Body of pancreas (tissue), 4 donors: ENCODE measurements around the gene CD46. TPM values are rescaled to one million over a fixed set of nuclear protein-coding genes. Genes with fewer than 3 reads are reported as not detected.

ENCODE experiments used
- ATAC-seq: fragments of 150-250 bp; one replicate; pipeline ENCODE4 v1.9.1; 2016
- DNase-seq, 4 donors: peaks; one replicate each; pipeline ENCODE4 v3.0.0-alpha.2; 2019
- H3K27ac ChIP-seq, 4 donors: fragments of 200-600 bp; sonication (generic); 1 replicate in 3 of 4; 2 replicates in 1 of 4; pipeline versions ENCODE4 v1.5.1 to v1.6.1; 2016 to 2019; ENCODE audit warnings: mild to moderate bottlenecking in 1 of 4, mixed read lengths in 1 of 4, moderate library complexity in 1 of 4
- H3K27me3 ChIP-seq, 2 donors: fragments of 200-600 bp; sonication (generic); one replicate each; pipeline ENCODE4 v1.6.0; 2016; ENCODE audit warnings: mild to moderate bottlenecking in 1 of 2
- H3K36me3 ChIP-seq, 2 donors: fragments of 200-600 bp; sonication (generic); replicated peaks in 1 of 2; 2 replicates each; pipeline ENCODE4 v1.5.1; 2016; ENCODE audit warnings: low read depth in 2 of 2; ENCODE audit not compliant: insufficient read depth in 1 of 2
- H3K4me1 ChIP-seq: fragments of 200-600 bp; sonication (generic); one replicate; pipeline ENCODE4 v1.6.0; 2016
- H3K4me3 ChIP-seq, 2 donors: fragments of 200-600 bp; sonication (generic); 1 replicate in 1 of 2; 2 replicates in 1 of 2; pipeline ENCODE4 v1.5.1; 2016 to 2019
- H3K9me3 ChIP-seq, 3 donors: fragments of 200-600 bp; sonication (generic); 1 replicate in 2 of 3; 2 replicates in 1 of 3; pipeline ENCODE4 v1.5.1; 2016
- CTCF ChIP-seq, 7 experiments: fragments of 450-650 bp in 4 of 7; fragments of 200-600 bp in 3 of 7; sonication (generic) in 3 of 7; IDR thresholded peaks; one replicate each; pipeline ENCODE4 v1.5.1; 2016 to 2019; ENCODE audit warnings: antibody characterized with exemption in 7 of 7
- POLR2A ChIP-seq, 3 donors: fragments of 450-650 bp; IDR thresholded peaks; one replicate each; pipeline ENCODE4 v1.6.1; 2016; ENCODE audit warnings: antibody characterized with exemption in 3 of 3, mild to moderate bottlenecking in 2 of 3
- WGBS, 2 donors: methylation state at CpG; one replicate each; pipeline ENCODE4 v1.1.5; 2017; 5-methylcytosine and 5-hydroxymethylcytosine counted together
- intact Hi-C: fragments of 100-400 bp; cut with DNase I; formaldehyde crosslinking; loops from one replicate; pipeline ENCODE4 v1.15.1; 2023
- total RNA-seq, 2 donors: library from RNA; depleted of rRNA; stranded (reverse); fragments of >200 nt; gene quantifications; one replicate each; pipeline ENCODE4 v1.1.0, GENCODE V29; 2016

CD46 gene
- total RNA-seq, 2 donors from 2014 or later, result 162 to 175 TPM

GRCh38 chr1:207742850-207743555 lies 8.9 kb upstream of the CD46 start:
- Histone ChIP-seq H3K4me1 (peaks cover 5% of the 10 kb centered on the region), H3K27ac (no peak overlapping the region), H3K4me3 (no peak overlapping the region), H3K9me3 (no peaks in the 10 kb centered on the region), H3K27me3 (no peaks in the 10 kb centered on the region), H3K36me3 (no peaks in the 10 kb centered on the region)
- no peak for TF ChIP-seq CTCF (IDR thresholded peaks at IDR 0.05)
- no peak for TF ChIP-seq POLR2A (IDR thresholded peaks at IDR 0.05)
- no peak for ATAC-seq
- intact Hi-C loops, result no loop called here
- DNase-seq, result no peak
- WGBS, 2 donors, result 89 to 90% methylated on average over 3 of the region's 3 CpGs

- WGBS, 2 donors, result 85 to 99% methylated on average over 4 of the region's 4 CpGs
- TF ChIP-seq CTCF (IDR thresholded peaks at IDR 0.05) (no peak), POLR2A (IDR thresholded peaks at IDR 0.05) (no peak)
- no peaks in the 10 kb centered on the region for H3K27me3 ChIP-seq
- DNase-seq (no peak), ATAC-seq (no peak)
- no peak overlapping the region for H3K4me3 ChIP-seq
- no peaks in the 10 kb centered on the region for H3K36me3 ChIP-seq
- peaks cover 11% of the 10 kb centered on the region for H3K4me1 ChIP-seq
- no peak overlapping the region for H3K27ac ChIP-seq
- no peaks in the 10 kb centered on the region for H3K9me3 ChIP-seq
- intact Hi-C loops, result no loop called here
Observed at GRCh38 chr1:207744000-207744534, 7.8 kb upstream of the CD46 start.

GRCh38 chr1:207745285-207745684 lies 6.6 kb upstream of the CD46 start:
- no peak for ATAC-seq
- 64 to 85% methylated on average over 1 of the region's 1 CpG for WGBS, 2 donors
- Histone ChIP-seq H3K27me3 (no peaks in the 10 kb centered on the region), H3K36me3 (no peaks in the 10 kb centered on the region), H3K4me1 (peaks cover 20% of the 10 kb centered on the region), H3K27ac (no peak overlapping the region), H3K4me3 (no peak overlapping the region), H3K9me3 (no peaks in the 10 kb centered on the region)
- no peak for TF ChIP-seq POLR2A (IDR thresholded peaks at IDR 0.05)
- intact Hi-C loops, result no loop called here
- no peak for DNase-seq

- WGBS, 2 donors, result 76 to 80% methylated on average over 6 of the region's 6 CpGs
- no peak for DNase-seq
Observed at GRCh38 chr1:207745839-207746767, 5.8 kb upstream of the CD46 start.

More at GRCh38 chr1:207745839-207746767, 5.8 kb upstream of the CD46 start:
- Histone ChIP-seq H3K36me3 (no peaks in the 10 kb centered on the region), H3K27ac (no peak overlapping the region), H3K9me3 (no peaks in the 10 kb centered on the region), H3K27me3 (no peaks in the 10 kb centered on the region), H3K4me3 (no peak overlapping the region), H3K4me1 (peaks cover 28% of the 10 kb centered on the region)
- no peak for ATAC-seq
- intact Hi-C loops, result no loop called here
- TF ChIP-seq POLR2A (IDR thresholded peaks at IDR 0.05) (no peak), CTCF (IDR thresholded peaks at IDR 0.05) (no peak)
